GM12878 (cell line): ENCODE data around the gene APOO. TPM values are rescaled to one million over a fixed set of nuclear protein-coding genes. Genes with fewer than 3 reads are reported as not detected.

Experiments used
- BRCA1 ChIP-seq: IDR thresholded peaks from 2 replicates; pipeline ENCODE4 v1.6.1; 2011; ENCODE audit warnings: low read depth, low read length, improper control_type of control experiment
- CEBPB ChIP-seq, 2 experiments: fragments of 150-350 bp in 1 of 2; IDR thresholded peaks; 2 replicates each; pipeline ENCODE4 v1.6.1; 2012 to 2014; ENCODE audit warnings: low read depth in 2 of 2, low read length in 2 of 2, borderline replicate concordance in 1 of 2, inconsistent platforms in 1 of 2
- EP300 ChIP-seq, 2 experiments: fragments of 150-350 bp in 1 of 2; IDR thresholded peaks; 2 replicates each; pipeline ENCODE4 v1.6.1; 2011 to 2012; ENCODE audit warnings: low read depth in 2 of 2, low read length in 2 of 2, borderline replicate concordance in 1 of 2, improper control_type of control experiment in 1 of 2, inconsistent platforms in 1 of 2; ENCODE audit not compliant: control insufficient read depth in 1 of 2
- IKZF2 ChIP-seq, 2 experiments: fragments of 450-650 bp; IDR thresholded peaks; 2 replicates each; pipeline ENCODE4 v1.6.1; 2017; ENCODE audit warnings: mild to moderate bottlenecking in 2 of 2, moderate library complexity in 2 of 2
- MTA3 ChIP-seq: IDR thresholded peaks from 2 replicates; pipeline ENCODE4 v1.6.1; 2012; ENCODE audit warnings: low read length, inconsistent platforms, borderline replicate concordance
- POLR2AphosphoS5 ChIP-seq: IDR thresholded peaks from 2 replicates; pipeline ENCODE4 v1.6.1; 2011; ENCODE audit warnings: mild to moderate bottlenecking, low read length, inconsistent platforms
- POU2F2 ChIP-seq: IDR thresholded peaks from 3 replicates; pipeline ENCODE4 v1.6.1; 2011; ENCODE audit warnings: low read depth, mild to moderate bottlenecking, low read length, borderline replicate concordance
- ZSCAN29 ChIP-seq: fragments of 450-650 bp; IDR thresholded peaks from 2 replicates; pipeline ENCODE4 v1.6.1; 2017; ENCODE audit warnings: mild to moderate bottlenecking, moderate library complexity
- polyA plus RNA-seq, 11 experiments: library from polyadenylated mRNA; depleted of rRNA in 4 of 11; unstranded in 6 of 11; stranded (reverse) in 5 of 11; fragments of >200 nt; fragmentation: Nextera tagmentation in 4 of 11; fragmentation: Illumina TruSeq in 1 of 11; extraction: Ambion mirVana in 4 of 11; extraction: Trizol in 1 of 11; gene quantifications; 1 replicate in 1 of 11; 2 replicates in 10 of 11; pipeline versions ENCODE4 v1.2.1 to v1.2.3, GENCODE V29; 2011 to 2016; ENCODE audit warnings: inconsistent platforms in 2 of 11, missing spikeins in 2 of 11, low read depth in 1 of 11
- total RNA-seq, 4 experiments: library from RNA; depleted of rRNA in 3 of 4; stranded (reverse); fragments of >200 nt in 3 of 4; fragmentation: Illumina TruSeq in 1 of 4; extraction: Trizol in 1 of 4; gene quantifications; 2 replicates each; pipeline versions ENCODE4 v1.2.1 to v1.2.3, GENCODE V29; 2013 to 2021
- TF ChIP-seq, protein P1 (sequence below): fragments of 450-650 bp; IDR thresholded peaks from 2 replicates; pipeline ENCODE4 v1.6.1; 2017; ENCODE audit warnings: mild to moderate bottlenecking
- TF ChIP-seq, protein P2 (sequence below): fragments of 450-650 bp; formaldehyde crosslinking; IDR thresholded peaks from 2 replicates; pipeline ENCODE4 v1.4.0; 2020; ENCODE audit warnings: mild to moderate bottlenecking, moderate library complexity
- TF ChIP-seq, protein P3 (sequence below): IDR thresholded peaks from 2 replicates; pipeline ENCODE4 v1.6.1; 2012; ENCODE audit warnings: low read depth, low read length, improper control_type of control experiment

Gene APOO
- total and polyA plus RNA-seq, 10 of the 15 experiments (the other 5 are each of a cell fraction or from before 2014, with no cell fraction given): 20.7 to 68.7 (median 35.5) TPM

DNA sequence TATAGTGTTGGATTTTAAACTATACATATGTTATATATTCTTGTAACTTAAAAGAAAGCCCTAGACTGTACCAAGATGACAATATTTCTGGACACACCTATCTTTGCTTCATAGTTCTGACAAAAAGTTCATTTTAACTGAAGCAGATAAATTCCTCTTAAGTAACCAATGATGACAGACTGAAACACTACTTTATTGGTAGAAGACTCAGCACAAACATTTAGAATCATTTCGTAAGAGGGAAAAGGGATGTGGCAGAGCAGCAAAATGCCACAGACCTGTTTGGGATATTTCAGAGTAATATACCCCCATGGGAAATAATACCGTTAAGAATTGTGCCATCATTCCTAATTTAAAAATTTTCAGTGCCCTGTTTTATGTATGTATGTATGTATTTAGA, 56.2 kb downstream of the APOO start (continued):
- TF ChIP-seq, protein P1, sequence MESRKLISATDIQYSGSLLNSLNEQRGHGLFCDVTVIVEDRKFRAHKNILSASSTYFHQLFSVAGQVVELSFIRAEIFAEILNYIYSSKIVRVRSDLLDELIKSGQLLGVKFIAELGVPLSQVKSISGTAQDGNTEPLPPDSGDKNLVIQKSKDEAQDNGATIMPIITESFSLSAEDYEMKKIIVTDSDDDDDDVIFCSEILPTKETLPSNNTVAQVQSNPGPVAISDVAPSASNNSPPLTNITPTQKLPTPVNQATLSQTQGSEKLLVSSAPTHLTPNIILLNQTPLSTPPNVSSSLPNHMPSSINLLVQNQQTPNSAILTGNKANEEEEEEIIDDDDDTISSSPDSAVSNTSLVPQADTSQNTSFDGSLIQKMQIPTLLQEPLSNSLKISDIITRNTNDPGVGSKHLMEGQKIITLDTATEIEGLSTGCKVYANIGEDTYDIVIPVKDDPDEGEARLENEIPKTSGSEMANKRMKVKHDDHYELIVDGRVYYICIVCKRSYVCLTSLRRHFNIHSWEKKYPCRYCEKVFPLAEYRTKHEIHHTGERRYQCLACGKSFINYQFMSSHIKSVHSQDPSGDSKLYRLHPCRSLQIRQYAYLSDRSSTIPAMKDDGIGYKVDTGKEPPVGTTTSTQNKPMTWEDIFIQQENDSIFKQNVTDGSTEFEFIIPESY: no peak
- TF ChIP-seq EP300 (IDR thresholded peaks at IDR 0.05; ENCODE audit: borderline replicate concordance in 1 of 2, control insufficient read depth in 1 of 2, low read depth in 2 of 2, low read length in 2 of 2): no peak
- TF ChIP-seq IKZF2 (IDR thresholded peaks at IDR 0.05): no peak
- TF ChIP-seq POU2F2: no peak
- TF ChIP-seq BRCA1: no peak
- no peak for TF ChIP-seq POLR2AphosphoS5
- no peak for TF ChIP-seq MTA3
- TF ChIP-seq, protein P2, sequence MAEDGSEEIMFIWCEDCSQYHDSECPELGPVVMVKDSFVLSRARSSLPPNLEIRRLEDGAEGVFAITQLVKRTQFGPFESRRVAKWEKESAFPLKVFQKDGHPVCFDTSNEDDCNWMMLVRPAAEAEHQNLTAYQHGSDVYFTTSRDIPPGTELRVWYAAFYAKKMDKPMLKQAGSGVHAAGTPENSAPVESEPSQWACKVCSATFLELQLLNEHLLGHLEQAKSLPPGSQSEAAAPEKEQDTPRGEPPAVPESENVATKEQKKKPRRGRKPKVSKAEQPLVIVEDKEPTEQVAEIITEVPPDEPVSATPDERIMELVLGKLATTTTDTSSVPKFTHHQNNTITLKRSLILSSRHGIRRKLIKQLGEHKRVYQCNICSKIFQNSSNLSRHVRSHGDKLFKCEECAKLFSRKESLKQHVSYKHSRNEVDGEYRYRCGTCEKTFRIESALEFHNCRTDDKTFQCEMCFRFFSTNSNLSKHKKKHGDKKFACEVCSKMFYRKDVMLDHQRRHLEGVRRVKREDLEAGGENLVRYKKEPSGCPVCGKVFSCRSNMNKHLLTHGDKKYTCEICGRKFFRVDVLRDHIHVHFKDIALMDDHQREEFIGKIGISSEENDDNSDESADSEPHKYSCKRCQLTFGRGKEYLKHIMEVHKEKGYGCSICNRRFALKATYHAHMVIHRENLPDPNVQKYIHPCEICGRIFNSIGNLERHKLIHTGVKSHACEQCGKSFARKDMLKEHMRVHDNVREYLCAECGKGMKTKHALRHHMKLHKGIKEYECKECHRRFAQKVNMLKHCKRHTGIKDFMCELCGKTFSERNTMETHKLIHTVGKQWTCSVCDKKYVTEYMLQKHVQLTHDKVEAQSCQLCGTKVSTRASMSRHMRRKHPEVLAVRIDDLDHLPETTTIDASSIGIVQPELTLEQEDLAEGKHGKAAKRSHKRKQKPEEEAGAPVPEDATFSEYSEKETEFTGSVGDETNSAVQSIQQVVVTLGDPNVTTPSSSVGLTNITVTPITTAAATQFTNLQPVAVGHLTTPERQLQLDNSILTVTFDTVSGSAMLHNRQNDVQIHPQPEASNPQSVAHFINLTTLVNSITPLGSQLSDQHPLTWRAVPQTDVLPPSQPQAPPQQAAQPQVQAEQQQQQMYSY: no peak
- TF ChIP-seq, protein P3, sequence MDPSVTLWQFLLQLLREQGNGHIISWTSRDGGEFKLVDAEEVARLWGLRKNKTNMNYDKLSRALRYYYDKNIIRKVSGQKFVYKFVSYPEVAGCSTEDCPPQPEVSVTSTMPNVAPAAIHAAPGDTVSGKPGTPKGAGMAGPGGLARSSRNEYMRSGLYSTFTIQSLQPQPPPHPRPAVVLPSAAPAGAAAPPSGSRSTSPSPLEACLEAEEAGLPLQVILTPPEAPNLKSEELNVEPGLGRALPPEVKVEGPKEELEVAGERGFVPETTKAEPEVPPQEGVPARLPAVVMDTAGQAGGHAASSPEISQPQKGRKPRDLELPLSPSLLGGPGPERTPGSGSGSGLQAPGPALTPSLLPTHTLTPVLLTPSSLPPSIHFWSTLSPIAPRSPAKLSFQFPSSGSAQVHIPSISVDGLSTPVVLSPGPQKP: no peak
- no peak for TF ChIP-seq CEBPB (IDR thresholded peaks at IDR 0.05; ENCODE audit: borderline replicate concordance in 1 of 2, low read depth in 2 of 2, low read length in 2 of 2)
- TF ChIP-seq ZSCAN29: no peak
